DMS 273 treated with DMSO at 0.1 percent for 48 hours (cell line): ENCODE results near the gene NCSTN.
"Not testable (repeated sequence)": the region's sequence is repeated elsewhere in the genome, so short reads cannot be mapped to it uniquely, and the experiment has no call there.

Source experiments
- DNase-seq: peaks from one replicate; lab custom pipeline; 2025; lab: John Stamatoyannopoulos, UW

Gene NCSTN

DNA sequence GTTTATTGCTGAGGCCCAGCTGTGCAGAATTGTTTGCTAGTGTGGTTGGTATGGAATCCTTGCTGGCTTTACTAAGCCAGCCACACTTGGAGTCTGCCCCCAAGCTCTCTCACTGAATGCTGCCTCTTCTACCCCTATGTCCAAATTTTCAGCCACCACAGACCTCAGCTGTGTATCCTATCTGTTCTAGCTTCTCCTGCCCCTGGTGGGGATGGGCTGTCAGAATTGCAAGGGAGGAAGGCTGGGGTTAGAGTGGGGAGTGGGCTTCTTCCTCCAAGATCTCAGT, 28.1 kb downstream of the NCSTN start:
- DNase-seq = no peak

DNA sequence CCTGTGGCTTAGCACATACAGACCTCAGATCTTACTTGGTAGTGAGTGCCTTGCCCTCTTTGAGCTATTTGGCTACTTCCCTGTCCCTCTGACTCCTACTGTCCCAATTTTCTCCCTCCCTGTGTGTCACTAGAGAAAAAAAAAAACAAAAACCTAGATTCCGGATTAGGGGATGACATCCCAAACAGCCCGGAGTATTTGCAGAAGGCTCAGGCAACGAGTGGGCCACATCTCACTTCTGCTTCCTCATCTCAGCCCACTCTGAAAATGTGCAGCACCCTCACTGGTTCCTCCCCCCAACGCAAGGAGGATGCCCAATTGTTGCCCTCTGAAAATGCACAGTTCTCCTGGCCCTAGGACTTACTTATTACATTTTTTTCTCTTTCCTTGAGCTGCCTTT, 28.6 kb downstream of the NCSTN start:
- DNase-seq = no peak

- no peak for DNase-seq
Observed at GRCh38 chr1:160373696-160374095, 30.5 kb downstream of the NCSTN start.

DNA sequence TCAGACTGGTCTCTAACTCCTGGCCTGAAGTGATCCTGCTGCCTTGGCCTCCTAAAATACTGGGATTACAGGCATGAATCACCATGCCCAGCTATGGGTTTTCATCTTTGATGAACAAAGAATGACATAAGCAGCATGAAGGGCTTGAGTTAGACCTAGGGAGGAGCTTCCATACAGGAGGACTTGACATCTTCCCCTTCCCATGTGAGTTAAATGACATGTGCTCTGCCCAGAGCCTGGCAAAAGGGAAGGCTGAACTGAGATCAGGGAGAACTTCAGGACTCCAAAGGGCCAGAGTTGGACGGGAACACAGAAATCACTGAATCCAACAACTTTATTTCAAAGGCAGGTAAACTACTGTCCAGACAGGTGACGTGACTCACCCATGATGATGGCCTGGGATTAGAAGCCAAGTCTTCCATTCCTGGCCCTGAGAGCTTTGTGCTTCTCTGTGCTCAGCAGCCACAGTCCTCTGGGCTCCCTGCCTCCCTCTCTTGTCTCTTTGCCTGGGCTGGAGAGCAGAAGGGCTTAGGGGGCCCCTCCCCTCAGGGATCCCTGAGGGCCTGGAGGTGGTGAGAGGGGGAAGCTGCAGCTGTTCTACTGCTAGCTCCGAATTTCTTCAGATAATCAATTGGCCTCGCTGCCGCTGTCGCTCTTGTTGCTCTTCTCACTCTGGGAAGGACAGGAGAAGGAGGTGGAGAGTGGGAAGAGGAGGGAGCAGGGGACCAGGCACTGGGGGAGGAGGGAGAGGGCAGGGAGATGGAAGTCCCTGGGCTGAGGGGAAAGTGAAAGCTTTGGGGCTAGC, 31.3 kb downstream of the NCSTN start:
- peak; percentile 75 for DNase-seq

DNA sequence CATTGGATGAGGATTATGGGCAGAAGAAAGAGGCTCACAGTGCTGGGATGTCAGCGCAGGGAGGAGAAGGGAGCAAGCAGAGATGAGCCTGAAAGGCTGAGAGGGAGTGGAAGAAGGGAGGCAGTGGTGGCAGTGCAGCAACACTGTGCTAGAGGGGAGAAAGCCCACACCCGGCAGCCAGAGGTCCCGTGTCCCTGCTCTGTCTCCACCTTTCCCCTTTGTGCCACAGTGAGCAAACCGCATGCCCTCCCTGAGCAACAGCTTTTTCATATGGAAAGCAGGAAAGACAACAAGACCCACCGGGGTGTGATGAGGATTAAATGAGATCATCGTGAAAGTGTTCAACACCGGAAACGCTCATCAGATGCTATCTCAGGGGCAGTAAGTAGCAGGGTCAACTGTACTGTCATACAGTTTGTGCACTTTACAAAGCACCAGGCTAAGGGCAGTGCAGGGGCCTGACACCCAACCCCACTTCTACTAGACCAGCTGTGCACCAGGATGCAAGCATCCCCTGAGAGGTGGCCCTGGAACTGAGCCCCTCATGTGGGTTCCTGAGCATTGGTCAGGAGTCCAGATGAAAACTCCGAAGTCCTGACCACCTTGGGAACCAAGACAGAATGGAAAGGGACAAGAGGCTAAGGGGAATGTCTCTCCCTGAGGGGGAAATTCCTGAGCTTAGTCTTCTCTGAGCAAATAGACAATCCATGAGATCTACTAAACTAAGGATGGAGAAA, 32.8 kb downstream of the NCSTN start:
- no peak for DNase-seq

- DNase-seq = peak; percentile 74
Observed at GRCh38 chr1:160376525-160377131, 33.4 kb downstream of the NCSTN start.

DNA sequence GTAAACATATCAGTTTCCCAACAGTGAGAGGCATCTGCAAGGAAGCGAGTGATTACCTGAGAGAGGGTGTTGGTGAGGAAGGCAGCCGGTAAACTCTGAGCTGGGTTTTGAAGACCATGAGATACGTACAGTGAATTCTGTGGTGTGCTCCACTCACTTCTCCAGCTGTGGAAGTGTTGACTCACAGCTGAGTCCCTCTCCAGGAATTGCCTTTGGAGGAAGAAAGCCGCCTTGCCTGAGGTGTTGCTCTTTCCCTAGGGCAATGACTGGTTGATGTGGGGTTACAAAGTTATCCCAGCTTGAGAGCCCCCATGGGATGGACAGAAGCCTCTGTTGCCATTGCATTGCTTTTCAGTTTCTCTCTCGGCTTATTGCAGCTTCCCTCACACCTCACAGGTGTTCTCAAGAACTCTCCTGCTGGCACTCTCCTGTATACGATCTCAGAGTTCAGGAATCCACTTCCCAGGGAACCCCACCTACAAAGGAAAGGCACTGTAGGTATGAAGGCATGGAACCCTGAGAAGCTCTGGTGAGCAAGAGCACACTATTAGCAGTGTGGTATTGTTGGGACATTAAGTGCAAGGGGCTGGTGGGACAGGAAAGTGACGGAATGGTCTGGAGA, 34.5 kb downstream of the NCSTN start:
- DNase-seq = no peak

- DNase-seq = not testable (repeated sequence)
Observed at GRCh38 chr1:160384812-160385211, 41.6 kb downstream of the NCSTN start.

- not testable (repeated sequence) for DNase-seq
Observed at GRCh38 chr1:160388406-160388805, 45.2 kb downstream of the NCSTN start.

DNA sequence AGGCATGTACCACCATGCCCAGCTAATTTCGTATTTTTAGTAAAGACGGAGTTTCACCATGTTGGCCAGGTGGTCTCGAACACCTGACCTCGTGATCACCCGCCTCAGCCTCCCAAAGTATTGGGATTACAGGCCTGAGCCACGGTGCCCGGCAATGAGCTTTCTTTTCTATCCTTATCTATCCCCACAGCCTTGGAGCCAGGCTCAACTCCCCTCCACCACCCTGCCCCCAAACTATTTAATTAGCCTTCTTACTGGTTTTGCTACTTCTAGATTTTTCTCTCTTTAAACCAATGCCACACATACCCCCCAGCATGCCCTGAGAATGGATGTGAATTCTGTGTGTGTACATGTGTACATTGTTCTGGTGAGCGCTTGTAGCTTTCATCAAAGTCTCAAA, 51.5 kb downstream of the NCSTN start:
- DNase-seq = no peak

DNA sequence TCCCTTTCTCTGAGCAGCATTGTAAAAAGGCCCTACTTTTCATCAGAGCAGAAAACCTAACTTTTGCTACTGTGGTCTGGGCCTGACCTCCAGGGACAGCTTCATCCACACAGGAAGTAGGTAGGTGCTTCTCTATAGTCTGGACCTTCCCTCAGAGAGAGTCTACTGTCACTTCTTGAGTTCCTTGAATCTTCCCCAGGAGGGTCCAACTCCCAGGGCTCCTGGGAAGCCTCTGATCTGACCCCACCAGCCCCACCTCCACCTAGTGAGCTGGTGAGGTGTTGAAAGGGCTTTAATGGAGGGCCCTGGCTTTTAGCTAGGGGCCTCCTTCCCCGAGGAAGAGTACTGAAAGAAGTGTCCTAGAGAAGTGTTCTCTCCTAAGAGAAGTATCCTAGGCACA, 54.5 kb downstream of the NCSTN start:
- no peak for DNase-seq

- DNase-seq = no peak
Observed at GRCh38 chr1:160398823-160399222, 55.6 kb downstream of the NCSTN start.

DNA sequence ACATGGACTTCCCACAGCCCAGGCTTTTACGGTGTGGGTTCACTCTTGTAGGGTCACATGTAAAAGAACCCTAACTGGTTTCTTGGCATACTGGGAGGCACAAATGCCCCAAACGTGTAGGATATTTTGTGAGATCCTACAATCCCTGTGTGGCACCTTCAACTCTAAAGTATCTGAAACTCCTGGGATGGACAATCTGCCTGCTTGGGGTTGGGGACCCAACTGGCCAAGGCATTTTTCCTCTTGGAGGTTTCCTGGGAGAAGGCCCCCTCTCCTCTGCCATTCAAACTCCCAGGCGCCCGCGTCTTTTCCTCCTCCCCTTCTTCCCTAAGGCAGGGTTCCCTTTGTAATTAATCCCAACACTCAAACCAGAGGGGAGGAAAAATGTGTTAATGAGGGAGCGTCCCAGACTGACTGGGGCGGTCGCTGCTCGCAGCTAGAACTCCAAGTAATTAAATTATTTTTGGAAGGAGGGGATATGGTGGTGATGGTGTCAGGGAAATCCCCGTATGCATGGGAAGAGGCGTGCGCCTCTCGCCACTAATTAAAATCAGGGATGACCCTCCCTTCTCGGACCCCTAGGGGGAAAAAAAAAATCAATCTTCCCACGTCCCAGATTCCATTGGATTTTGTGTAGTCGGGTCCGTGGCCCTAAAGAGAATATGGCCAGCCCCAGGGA, 56.5 kb downstream of the NCSTN start:
- DNase-seq = no peak

DNA sequence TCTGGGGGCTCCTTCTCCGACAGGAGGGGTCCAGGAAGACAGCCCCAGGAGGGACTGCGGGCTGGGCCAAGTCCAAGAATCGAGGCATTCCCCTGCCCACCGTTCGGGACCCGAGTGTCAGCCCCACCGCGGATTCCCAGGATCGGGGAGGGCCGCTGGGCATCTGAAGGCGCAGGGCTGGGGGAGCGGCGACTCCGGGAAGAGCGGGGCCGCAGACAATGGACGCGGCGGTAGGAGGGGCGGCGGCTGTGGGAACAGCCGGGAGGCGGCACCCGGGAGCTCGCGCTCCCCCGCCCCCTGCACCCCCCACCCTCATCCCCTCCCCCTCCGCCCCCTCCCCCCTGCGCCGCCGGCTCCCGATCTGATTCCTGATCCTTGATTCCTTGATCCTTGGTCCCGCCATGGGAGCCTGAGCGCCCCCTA, 57.1 kb downstream of the NCSTN start, which contains the start of gene VANGL2:
Gene VANGL2, plus strand, starts transcription at position 342 of the 423 bp plus-strand sequence. CDS start 15,274 bp downstream, outside the sequence.
- DNase-seq = peak; percentile 9

GRCh38 chr1:160400646-160401486, 57.7 kb downstream of the NCSTN start:
- DNase-seq = no peak

GRCh38 chr1:160401487-160401805, 58.3 kb downstream of the NCSTN start:
- DNase-seq = no peak

GRCh38 chr1:160402001-160402795, 59.0 kb downstream of the NCSTN start:
- no peak for DNase-seq

- DNase-seq = no peak
Observed at GRCh38 chr1:160403244-160403643, 60.1 kb downstream of the NCSTN start.

DNA sequence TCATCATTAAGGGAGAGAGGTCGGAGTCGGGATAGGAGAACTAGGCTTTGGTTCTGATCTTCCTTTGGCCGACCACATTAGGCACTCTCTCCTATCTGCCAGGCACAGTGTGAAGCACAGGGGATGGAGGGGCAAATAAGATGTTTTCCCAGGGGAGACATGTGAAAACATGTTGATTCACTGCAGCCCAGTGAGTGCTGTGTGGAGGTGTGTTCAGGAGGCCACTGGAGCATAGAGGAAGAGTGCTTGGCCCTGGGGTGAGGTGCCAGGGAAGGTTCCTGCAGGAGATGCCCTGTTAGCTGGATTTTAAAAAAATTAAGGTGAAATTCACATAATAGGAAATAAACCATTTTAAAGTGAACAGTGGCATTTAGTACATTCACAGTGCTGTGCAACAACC, 60.9 kb downstream of the NCSTN start:
- DNase-seq = no peak

DNA sequence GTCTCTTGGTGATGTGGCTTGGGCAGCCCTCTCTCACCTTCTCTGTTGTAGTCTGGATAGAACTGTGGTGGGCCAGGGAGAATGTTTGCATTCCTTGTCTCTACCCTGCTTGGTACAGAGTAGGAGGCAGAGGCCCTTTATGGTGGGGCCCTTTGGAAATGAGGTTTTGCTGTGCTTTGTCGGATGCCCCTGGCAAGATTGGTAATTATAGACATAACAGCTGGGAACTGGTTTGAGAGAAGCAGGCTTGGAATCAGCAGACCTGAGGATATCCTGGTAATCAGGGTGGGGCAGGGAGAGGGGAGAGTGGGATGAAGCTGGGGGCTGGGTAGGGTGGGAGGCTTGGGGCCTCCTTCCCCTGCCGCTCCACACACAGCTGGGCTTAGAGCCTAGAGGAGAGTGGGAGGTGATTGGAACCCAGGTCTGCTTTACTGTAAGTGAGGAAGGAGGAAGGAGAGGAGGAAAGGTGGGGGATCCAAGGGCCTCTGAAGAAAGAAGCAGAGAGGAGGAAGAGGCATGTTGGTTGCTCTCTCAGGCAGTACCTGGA, 62.2 kb downstream of the NCSTN start:
- DNase-seq = no peak
